Effector memory CD8-positive, alpha-beta T cell (primary cell): ENCODE results near the gene ACSM3.
"Not testable (repeated sequence)": the region's sequence is repeated elsewhere in the genome, so short reads cannot be mapped to it uniquely, and the experiment has no call there.

ENCODE experiments used
- ATAC-seq: fragments of 150-1000 bp; cut with Tn5 transposase; replicated peaks from 2 replicates; pipeline ENCODE4 v1.10.0; 2021; ENCODE audit warnings: mild to moderate bottlenecking, moderate library complexity
- DNase-seq, 3 experiments: peaks; one replicate each; pipeline ENCODE4 v3.0.0; 2021
- H3K27ac Mint-ChIP-seq, 2 donors: one replicate each; pipeline ENCODE4 v1.8.0; 2022; ENCODE audit warnings: mild to moderate bottlenecking in 2 of 2, mixed read lengths in 2 of 2, moderate library complexity in 2 of 2
- H3K27me3 Mint-ChIP-seq, 2 donors: one replicate each; pipeline ENCODE4 v1.8.0; 2022; ENCODE audit warnings: mixed read lengths in 2 of 2
- H3K36me3 Mint-ChIP-seq: one replicate; pipeline ENCODE4 v1.8.0; 2022; ENCODE audit warnings: mild to moderate bottlenecking, moderate library complexity, mixed read lengths; ENCODE audit not compliant: insufficient read depth
- H3K4me1 Mint-ChIP-seq, 2 donors: one replicate each; pipeline ENCODE4 v1.8.0; 2022; ENCODE audit warnings: low read depth in 2 of 2, mixed read lengths in 2 of 2
- H3K4me3 Mint-ChIP-seq, 2 donors: one replicate each; pipeline ENCODE4 v1.8.0; 2022; ENCODE audit warnings: mild to moderate bottlenecking in 2 of 2, mixed read lengths in 2 of 2, moderate library complexity in 2 of 2
- H3K9me3 Mint-ChIP-seq, 2 donors: one replicate each; pipeline ENCODE4 v1.8.0; 2022; ENCODE audit warnings: mixed read lengths in 2 of 2
- total RNA-seq, 9 experiments: gene quantifications; one replicate each; lab custom pipeline; 2026; lab: John Stamatoyannopoulos, UW

Gene ACSM3, protein sequence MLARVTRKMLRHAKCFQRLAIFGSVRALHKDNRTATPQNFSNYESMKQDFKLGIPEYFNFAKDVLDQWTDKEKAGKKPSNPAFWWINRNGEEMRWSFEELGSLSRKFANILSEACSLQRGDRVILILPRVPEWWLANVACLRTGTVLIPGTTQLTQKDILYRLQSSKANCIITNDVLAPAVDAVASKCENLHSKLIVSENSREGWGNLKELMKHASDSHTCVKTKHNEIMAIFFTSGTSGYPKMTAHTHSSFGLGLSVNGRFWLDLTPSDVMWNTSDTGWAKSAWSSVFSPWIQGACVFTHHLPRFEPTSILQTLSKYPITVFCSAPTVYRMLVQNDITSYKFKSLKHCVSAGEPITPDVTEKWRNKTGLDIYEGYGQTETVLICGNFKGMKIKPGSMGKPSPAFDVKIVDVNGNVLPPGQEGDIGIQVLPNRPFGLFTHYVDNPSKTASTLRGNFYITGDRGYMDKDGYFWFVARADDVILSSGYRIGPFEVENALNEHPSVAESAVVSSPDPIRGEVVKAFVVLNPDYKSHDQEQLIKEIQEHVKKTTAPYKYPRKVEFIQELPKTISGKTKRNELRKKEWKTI
- total RNA-seq = 2.9 to 6.7 (median 5.7) reads per million in 9 experiments

DNA sequence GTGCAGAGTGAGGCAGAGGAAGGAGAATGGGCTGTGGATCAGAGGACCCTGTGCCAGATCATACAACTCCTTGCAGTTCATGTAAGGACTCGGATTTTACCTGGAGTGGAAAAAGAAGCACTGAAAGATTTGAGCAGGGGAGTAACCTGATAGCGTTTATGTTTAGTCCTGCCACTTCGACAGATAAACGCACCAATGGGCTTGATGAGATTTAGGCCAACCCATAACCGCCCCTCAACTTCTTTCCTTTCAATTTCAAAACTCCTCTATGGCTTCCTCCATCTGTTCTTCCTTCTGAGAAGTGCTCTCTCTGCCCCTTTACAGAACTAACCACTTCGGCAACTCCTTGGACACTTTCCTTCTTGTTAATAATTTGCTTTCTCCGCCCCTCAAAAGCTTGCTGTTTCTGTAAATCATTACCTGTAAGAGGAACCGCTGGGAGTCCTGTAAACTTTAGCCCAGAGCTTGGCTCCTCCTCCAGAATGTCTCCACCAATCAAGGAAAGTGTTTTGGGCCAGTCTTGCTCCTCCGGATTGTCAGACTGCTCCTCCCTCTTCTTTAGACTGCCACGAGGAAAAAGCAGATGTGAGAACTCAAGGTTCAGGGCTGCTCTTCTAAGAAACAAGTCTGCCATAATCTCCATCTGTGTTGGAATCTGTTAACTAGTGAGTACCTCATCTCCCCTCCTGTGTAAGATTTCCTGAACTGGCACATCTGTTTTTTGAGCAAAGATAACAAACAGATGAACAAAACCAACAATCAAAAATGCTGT lies at the start of gene ACSM3:
Gene ACSM3, plus strand, starts transcription at position 554 of the 772 bp plus-strand sequence. CDS start 6,021 bp downstream, outside the sequence.
- H3K27ac Mint-ChIP-seq = peak within 1 kb of the TSS; percentile 7 to 83
- DNase-seq (peak; percentile 56 to 73 (median 58)), ATAC-seq (peak; percentile 98)
- peak within 1 kb of the TSS; percentile 69 to 84 for H3K4me3 Mint-ChIP-seq
- H3K36me3 Mint-ChIP-seq = peaks cover 3% of the 10 kb centered on the region
- no peaks in the 10 kb centered on the region for H3K27me3 Mint-ChIP-seq
- H3K9me3 Mint-ChIP-seq = no peaks in the 10 kb centered on the region
- peaks cover 10 to 14% of the 10 kb centered on the region in 2 donors for H3K4me1 Mint-ChIP-seq

DNA sequence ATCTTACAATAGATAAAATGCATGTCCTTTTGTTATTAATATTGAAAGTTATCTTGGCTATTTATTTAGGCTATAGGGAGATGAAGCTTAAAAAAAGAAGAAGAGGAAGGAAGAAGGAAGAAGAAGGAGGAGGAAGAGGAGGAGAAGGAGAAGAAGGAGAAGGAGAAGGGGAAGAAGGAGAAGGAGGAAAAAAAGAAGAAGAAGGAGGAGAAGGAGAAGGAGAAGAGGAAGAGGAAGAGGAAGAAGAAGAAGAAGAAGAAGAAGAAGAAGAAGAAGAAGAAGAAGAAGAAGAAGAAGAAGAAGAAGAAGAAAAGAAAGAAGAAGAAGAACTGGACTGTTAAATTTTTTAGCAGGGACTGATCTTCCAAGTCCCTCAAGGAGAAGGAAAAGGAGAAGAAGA lies 46.1 kb upstream of the ACSM3 start:
- H3K4me3 Mint-ChIP-seq, H3K27me3 Mint-ChIP-seq, H3K9me3 Mint-ChIP-seq, H3K27ac Mint-ChIP-seq, H3K36me3 Mint-ChIP-seq, DNase-seq, H3K4me1 Mint-ChIP-seq, ATAC-seq: not testable (repeated sequence)

DNA sequence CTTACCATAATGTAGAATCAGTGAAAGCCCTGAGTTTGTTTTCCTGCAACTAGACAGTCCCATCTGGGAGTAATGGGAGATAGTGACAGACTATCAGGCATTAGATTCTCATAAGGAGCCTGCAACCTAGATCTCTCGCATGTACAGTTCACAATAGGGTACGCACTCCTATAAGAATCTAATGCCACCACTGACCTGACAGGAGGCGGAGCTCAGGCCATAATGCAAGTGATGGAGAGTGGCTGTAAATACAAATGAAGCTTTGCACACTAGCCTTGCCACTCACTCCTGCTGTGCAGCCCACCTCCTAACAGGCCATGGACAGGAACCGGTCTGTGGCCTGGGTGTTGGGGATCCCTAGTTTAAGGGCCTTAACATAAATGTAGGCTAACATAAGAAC lies 43.6 kb upstream of the ACSM3 start:
- Mint-ChIP-seq H3K36me3 (no peaks in the 10 kb centered on the region), H3K27ac (no peak overlapping the region), H3K4me1 (no peaks in the 10 kb centered on the region), H3K9me3 (no peaks in the 10 kb centered on the region), H3K4me3 (no peak overlapping the region), H3K27me3 (no peaks in the 10 kb centered on the region)
- ATAC-seq = no peak
- DNase-seq = no peak

DNA sequence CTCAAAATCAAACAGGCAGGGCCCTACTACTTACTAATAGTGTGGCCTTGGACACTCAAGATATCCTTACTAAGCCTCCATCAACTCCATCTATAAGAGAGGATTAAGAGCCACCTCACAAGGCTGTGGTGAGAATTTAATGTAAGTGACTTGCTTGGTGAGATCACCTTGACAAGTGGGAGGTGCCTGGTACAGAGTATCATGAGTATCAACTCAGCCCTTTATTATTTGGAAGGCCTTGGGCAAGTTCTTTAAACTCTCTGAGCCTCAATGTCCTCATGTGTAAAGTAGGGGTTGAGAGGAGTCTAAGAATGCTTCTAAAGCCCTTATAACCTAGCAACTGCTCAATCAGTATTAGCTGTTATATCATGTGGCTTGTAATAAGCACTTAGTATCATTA lies 37.2 kb upstream of the ACSM3 start:
- no peak overlapping the region for H3K4me3 Mint-ChIP-seq
- no peaks in the 10 kb centered on the region for H3K9me3 Mint-ChIP-seq
- no peak for DNase-seq
- no peaks in the 10 kb centered on the region for H3K4me1 Mint-ChIP-seq
- H3K27me3 Mint-ChIP-seq = no peaks in the 10 kb centered on the region
- no peak for ATAC-seq
- no peak overlapping the region for H3K27ac Mint-ChIP-seq
- peaks cover 4% of the 10 kb centered on the region for H3K36me3 Mint-ChIP-seq

DNA sequence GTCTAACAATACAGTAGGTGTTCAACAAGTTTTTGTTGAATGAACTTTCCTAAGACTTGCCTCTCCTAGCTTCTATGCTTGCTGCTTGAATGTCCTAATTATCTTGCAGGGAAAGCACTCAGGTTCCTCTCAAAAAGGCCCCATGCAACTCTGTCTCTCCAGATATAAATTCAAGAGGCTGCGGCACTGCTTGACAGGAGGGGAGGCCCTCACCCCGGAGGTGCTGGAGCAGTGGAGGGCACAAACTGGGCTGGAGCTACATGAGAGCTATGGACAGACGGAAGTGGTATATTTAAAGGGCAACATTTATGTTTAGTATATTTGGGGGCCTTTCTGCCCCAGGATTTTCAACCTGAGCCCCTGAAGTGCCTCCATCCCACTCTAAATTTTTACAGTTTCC lies 36.6 kb upstream of the ACSM3 start:
- Mint-ChIP-seq H3K27ac (no peak overlapping the region), H3K4me3 (no peak overlapping the region), H3K36me3 (peaks cover 4% of the 10 kb centered on the region), H3K27me3 (no peaks in the 10 kb centered on the region), H3K4me1 (no peaks in the 10 kb centered on the region), H3K9me3 (no peaks in the 10 kb centered on the region)
- DNase-seq (no peak), ATAC-seq (no peak)

DNA sequence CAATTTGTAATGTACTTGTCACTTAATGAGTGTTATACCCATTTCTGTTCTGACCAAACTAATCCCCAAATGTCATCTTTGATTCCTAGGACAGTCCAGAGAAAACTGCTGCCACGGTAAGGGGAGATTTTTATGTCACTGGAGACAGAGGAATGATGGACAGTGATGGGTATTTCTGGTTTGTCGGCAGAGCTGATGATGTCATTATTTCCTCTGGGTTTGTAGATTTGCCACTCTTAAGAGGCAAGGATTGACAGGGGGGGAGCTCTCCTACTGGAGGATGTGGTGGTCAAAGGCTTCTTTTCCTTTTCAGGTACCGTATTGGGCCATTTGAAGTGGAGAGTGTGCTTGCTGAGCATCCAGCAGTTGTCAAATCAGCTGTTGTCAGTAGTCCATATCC lies 34.7 kb upstream of the ACSM3 start:
- DNase-seq (no peak), ATAC-seq (no peak)
- H3K4me1 Mint-ChIP-seq = peaks cover 0 to 2% of the 10 kb centered on the region in 2 donors
- no peak overlapping the region for H3K27ac Mint-ChIP-seq
- H3K4me3 Mint-ChIP-seq = no peak overlapping the region
- peaks cover 12% of the 10 kb centered on the region for H3K36me3 Mint-ChIP-seq
- H3K9me3 Mint-ChIP-seq = no peaks in the 10 kb centered on the region
- H3K27me3 Mint-ChIP-seq = no peaks in the 10 kb centered on the region

DNA sequence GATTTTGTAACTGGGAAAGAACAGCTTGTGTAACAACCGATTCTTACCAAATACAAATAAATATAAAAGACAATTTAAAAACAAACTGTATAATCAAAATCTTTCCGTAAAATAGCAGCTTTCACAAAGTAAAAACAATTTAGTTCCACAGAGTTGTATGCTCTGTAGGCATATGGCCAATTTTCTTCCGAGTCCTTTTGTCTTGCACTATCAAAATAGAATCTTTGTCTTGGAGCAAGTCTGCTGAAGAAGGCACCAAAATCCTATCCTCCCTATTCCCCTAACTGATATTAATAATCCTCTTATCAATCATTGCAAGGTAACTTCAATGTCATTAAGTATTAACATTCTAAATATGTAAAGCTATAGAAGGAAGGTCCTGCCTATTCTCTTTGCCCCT lies 29.8 kb upstream of the ACSM3 start:
- Mint-ChIP-seq H3K4me3 (no peak overlapping the region), H3K27me3 (no peaks in the 10 kb centered on the region), H3K36me3 (peaks cover 61% of the 10 kb centered on the region), H3K9me3 (no peaks in the 10 kb centered on the region), H3K27ac (no peak overlapping the region), H3K4me1 (peaks cover 5 to 10% of the 10 kb centered on the region in 2 donors)
- DNase-seq (no peak), ATAC-seq (no peak)

DNA sequence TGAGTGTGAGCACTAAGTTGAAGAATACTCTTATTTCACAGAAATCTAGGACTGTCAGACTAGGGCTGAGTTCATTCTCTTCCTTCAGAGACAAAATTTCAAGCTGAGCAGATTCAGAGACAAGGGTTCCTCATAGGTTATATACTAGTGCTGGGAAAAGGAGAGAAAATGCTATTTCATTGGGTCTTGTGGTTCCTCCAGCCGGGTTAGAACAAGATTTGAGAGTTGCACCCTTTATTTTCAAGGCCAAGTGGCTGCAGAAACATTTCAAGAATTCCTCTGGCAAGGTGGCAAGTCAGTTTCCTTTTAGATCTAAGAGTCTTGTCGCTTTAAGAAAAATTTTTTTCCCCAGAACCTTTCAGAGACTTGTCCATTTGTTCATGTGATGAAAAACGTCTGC lies 29.0 kb upstream of the ACSM3 start:
- H3K4me1 Mint-ChIP-seq = peaks cover 5 to 10% of the 10 kb centered on the region in 2 donors
- H3K27me3 Mint-ChIP-seq = no peaks in the 10 kb centered on the region
- peaks cover 61% of the 10 kb centered on the region for H3K36me3 Mint-ChIP-seq
- DNase-seq (no peak), ATAC-seq (no peak)
- no peak overlapping the region for H3K4me3 Mint-ChIP-seq
- no peaks in the 10 kb centered on the region for H3K9me3 Mint-ChIP-seq
- H3K27ac Mint-ChIP-seq = no peak overlapping the region

DNA sequence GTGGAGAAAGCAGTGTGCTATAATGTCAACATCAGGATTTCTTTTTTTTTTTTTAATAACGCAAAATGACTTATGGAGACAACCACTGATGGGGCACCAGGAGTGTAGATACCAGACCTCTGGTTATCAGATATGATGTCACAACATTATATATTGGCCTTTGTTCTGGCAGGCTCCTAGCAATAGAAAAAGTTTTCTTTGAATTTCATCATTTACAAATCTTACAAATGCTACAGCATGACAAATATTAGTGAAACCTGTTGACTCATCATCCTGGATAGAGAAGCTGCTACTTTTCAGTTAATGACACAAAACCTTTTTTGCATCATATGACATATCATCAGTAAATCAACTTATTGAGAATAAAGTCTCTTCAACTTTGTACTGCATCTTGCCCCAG lies 28.3 kb upstream of the ACSM3 start:
- DNase-seq = no peak
- H3K4me1 Mint-ChIP-seq = peaks cover 10 to 17% of the 10 kb centered on the region in 2 donors
- no peaks in the 10 kb centered on the region for H3K9me3 Mint-ChIP-seq
- H3K4me3 Mint-ChIP-seq = no peak overlapping the region
- no peaks in the 10 kb centered on the region for H3K27me3 Mint-ChIP-seq
- no peak for ATAC-seq
- H3K36me3 Mint-ChIP-seq = peaks cover 65% of the 10 kb centered on the region
- no peak overlapping the region for H3K27ac Mint-ChIP-seq

DNA sequence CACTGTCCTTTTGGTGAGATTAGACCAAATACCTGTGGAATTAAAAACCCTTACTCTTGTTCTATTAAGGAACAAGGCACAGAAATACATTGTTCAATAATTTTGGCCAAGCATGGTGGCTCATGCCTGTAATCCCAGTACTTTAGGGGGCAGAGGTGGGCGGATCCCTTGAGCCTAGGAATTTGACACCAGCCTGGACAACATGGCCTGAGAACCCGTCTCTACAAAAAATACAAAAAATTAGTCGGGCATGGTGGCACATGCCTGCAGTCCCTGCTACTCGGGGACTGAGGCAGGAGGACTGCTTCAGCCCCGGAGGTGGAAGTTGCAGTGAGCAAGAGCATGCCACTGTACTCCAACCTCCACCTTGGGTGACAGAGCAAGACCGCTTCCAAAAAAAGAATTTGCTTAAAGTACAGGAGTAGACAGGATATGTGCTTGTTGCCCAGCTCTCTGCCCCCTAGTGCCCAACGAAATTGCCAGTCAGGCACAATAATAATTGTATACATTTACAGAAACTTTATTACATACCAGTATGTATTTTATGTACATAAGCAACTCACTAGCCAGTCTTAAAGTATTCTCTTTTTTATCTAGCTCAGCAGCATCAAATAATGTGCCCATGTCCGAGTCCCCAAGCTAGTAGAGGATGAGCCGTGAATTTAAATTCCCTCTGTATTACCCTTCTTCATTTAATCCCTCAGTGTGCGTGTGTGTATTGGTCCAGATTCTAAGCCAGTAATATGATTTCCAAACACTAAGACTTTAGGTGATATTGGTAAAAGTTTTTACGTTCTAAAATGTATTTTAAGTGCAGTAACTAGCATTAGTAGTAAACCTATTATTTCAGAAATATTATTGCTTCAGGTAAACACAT lies 23.6 kb upstream of the ACSM3 start:
- Mint-ChIP-seq H3K9me3 (no peaks in the 10 kb centered on the region), H3K4me1 (peaks cover 14 to 27% of the 10 kb centered on the region in 2 donors), H3K36me3 (peaks cover 60% of the 10 kb centered on the region), H3K27ac (peak overlapping the region; percentile 95 to 96), H3K27me3 (no peaks in the 10 kb centered on the region), H3K4me3 (peak overlapping the region; percentile 93 to 94)
- DNase-seq (peak in 1 of 3 experiments; percentile 11), ATAC-seq (no peak)

DNA sequence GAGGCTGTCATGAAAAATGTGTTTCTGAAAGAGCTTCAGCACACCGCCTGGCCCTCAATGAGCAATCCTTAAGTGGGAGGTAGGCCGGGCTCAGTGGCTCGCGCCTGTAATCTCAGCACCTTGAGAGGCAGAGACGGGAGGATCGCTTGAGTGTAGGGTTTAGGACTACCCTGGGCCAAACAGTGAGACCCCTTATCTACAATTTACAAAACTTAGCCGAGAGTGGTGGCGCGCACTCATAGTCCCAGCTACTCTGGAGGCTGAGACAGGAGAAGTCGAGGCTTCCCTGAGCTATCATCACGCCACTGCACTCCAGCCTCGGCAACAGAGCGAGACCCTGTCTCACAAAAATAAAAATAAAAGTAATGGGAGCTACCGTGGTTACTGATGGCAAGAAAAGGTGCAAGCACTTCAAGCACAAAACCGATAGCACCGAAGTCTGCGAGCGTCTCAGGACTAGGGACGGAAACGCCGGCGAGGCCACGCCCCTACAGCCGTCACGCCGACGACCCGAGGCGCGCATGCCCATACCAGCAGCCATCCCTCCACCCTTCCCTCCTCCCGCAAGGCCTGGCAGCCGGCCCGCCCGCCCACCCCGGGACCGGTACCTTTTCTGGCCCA lies 22.8 kb upstream of the ACSM3 start:
- Mint-ChIP-seq H3K4me3 (peak overlapping the region; percentile 93 to 94), H3K9me3 (no peaks in the 10 kb centered on the region), H3K36me3 (peaks cover 53% of the 10 kb centered on the region), H3K27me3 (no peaks in the 10 kb centered on the region), H3K4me1 (peaks cover 14 to 27% of the 10 kb centered on the region in 2 donors), H3K27ac (peak overlapping the region; percentile 95 to 96)
- ATAC-seq = peak; percentile 81
- DNase-seq = peak; percentile 86 to 90 (median 86)

DNA sequence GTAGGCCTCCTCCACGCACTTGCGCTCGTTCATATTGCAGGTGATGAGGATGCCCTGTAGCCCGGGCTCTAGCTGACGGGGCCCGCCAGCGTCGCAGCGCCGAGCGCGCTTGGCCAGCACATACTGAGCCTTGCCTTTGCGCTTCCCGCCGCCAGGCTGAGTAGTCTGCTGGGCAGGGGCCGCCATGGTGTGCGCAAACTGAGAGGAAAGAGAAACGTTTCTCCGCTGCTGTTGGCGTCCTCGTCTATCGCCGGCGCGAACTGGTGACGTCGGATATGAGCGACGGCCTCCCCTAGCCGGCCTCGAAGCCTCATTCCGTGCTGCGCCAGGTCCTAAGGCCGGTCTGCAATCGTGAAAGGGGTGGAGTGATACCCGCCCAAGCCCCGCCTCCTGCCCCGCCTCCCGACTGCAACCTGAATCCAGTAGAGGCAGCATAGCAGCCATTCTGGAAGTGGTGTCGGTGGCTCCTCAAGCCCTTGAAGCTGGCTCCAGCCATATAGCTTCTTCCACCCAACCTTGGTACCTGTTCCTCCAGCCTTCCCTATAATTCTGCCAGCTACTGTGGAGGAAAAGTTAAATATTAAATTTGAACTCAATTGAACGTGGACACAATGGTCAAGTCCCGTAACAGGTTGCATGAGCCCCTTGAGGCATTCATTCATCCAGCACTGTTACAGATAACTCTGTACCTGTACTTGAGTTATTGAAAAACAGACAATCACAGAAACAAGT lies 22.1 kb upstream of the ACSM3 start, which contains the start of gene THUMPD1:
Gene THUMPD1, minus strand, starts transcription at position 265 of the 732 bp plus-strand sequence. Its CDS starts 79 bp downstream, at position 186.
- H3K36me3 Mint-ChIP-seq = peaks cover 45% of the 10 kb centered on the region
- ATAC-seq = peak; percentile 92

More for the DNA sequence above, 22.1 kb upstream of the ACSM3 start, which contains the start of gene THUMPD1:
- peaks cover 14 to 27% of the 10 kb centered on the region in 2 donors for H3K4me1 Mint-ChIP-seq
- H3K27me3 Mint-ChIP-seq = no peaks in the 10 kb centered on the region
- peak within 1 kb of the TSS; percentile 93 to 94 for H3K4me3 Mint-ChIP-seq
- H3K9me3 Mint-ChIP-seq = no peaks in the 10 kb centered on the region
- peak; percentile 94 to 96 (median 94) for DNase-seq
- H3K27ac Mint-ChIP-seq = peak within 1 kb of the TSS; percentile 95 to 96
